ENCODE results near the gene BBS2.

The BBS2 gene

GRCh38 chr16:56450275-56450985 is 69.4 kb downstream of the BBS2 start:
- H3K9ac ChIP-seq (ENCODE audit: low read length): peak overlapping the region; percentile 87
- H3K9me3 ChIP-seq (ENCODE audit: control insufficient read depth, low read depth, low read length): no peaks in the 10 kb centered on the region
- H3K4me1 ChIP-seq (ENCODE audit: control insufficient read depth, low read depth, low read length): peaks cover 4% of the 10 kb centered on the region
- no peak overlapping the region for H3K27ac ChIP-seq (ENCODE audit: low read length)
- peaks cover 41% of the 10 kb centered on the region for H3K36me3 ChIP-seq (ENCODE audit: control insufficient read depth, low read depth, low read length)
- H3K27me3 ChIP-seq (ENCODE audit: control insufficient read depth, insufficient read depth, low read length): no peaks in the 10 kb centered on the region
- peak overlapping the region; percentile 97 for H3K4me3 ChIP-seq (ENCODE audit: low read length)

- no peaks in the 10 kb centered on the region for H3K27me3 ChIP-seq (ENCODE audit: control insufficient read depth, insufficient read depth, low read length)
- H3K9ac ChIP-seq (ENCODE audit: low read length): no peak overlapping the region
- H3K9me3 ChIP-seq (ENCODE audit: control insufficient read depth, low read depth, low read length): no peaks in the 10 kb centered on the region
- peaks cover 4% of the 10 kb centered on the region for H3K4me1 ChIP-seq (ENCODE audit: control insufficient read depth, low read depth, low read length)
- H3K36me3 ChIP-seq (ENCODE audit: control insufficient read depth, low read depth, low read length): peaks cover 23% of the 10 kb centered on the region
- H3K4me3 ChIP-seq (ENCODE audit: low read length): no peak overlapping the region
- no peak overlapping the region for H3K27ac ChIP-seq (ENCODE audit: low read length)
Measured at GRCh38 chr16:56448005-56448404, 71.8 kb downstream of the BBS2 start.

- Histone ChIP-seq H3K9ac (ENCODE audit: low read length) (no peak overlapping the region), H3K27ac (ENCODE audit: low read length) (no peak overlapping the region), H3K9me3 (ENCODE audit: control insufficient read depth, low read depth, low read length) (no peaks in the 10 kb centered on the region), H3K4me3 (ENCODE audit: low read length) (no peak overlapping the region), H3K4me1 (ENCODE audit: control insufficient read depth, low read depth, low read length) (peaks cover 4% of the 10 kb centered on the region), H3K36me3 (ENCODE audit: control insufficient read depth, low read depth, low read length) (peaks cover 23% of the 10 kb centered on the region), H3K27me3 (ENCODE audit: control insufficient read depth, insufficient read depth, low read length) (no peaks in the 10 kb centered on the region)
Measured at GRCh38 chr16:56447286-56447685, 72.5 kb downstream of the BBS2 start.

GRCh38 chr16:56438038-56438437 is 81.8 kb downstream of the BBS2 start:
- Histone ChIP-seq H3K27me3 (ENCODE audit: control insufficient read depth, insufficient read depth, low read length) (no peaks in the 10 kb centered on the region), H3K36me3 (ENCODE audit: control insufficient read depth, low read depth, low read length) (peaks cover 51% of the 10 kb centered on the region), H3K4me3 (ENCODE audit: low read length) (no peak overlapping the region), H3K9me3 (ENCODE audit: control insufficient read depth, low read depth, low read length) (no peaks in the 10 kb centered on the region), H3K27ac (ENCODE audit: low read length) (no peak overlapping the region), H3K9ac (ENCODE audit: low read length) (no peak overlapping the region), H3K4me1 (ENCODE audit: control insufficient read depth, low read depth, low read length) (no peaks in the 10 kb centered on the region)

- Histone ChIP-seq H3K36me3 (ENCODE audit: control insufficient read depth, low read depth, low read length) (peaks cover 67% of the 10 kb centered on the region), H3K4me1 (ENCODE audit: control insufficient read depth, low read depth, low read length) (no peaks in the 10 kb centered on the region), H3K4me3 (ENCODE audit: low read length) (no peak overlapping the region), H3K27me3 (ENCODE audit: control insufficient read depth, insufficient read depth, low read length) (no peaks in the 10 kb centered on the region), H3K9me3 (ENCODE audit: control insufficient read depth, low read depth, low read length) (no peaks in the 10 kb centered on the region), H3K9ac (ENCODE audit: low read length) (no peak overlapping the region), H3K27ac (ENCODE audit: low read length) (no peak overlapping the region)
Measured at GRCh38 chr16:56436258-56436657, 83.6 kb downstream of the BBS2 start.

Data from iPS-18a (cell line).